GM06990 (cell line): ENCODE results near the gene PLCG2.

Experiments
- DNase-seq: peaks from one replicate; pipeline ENCODE4 v3.0.0-alpha.2; 2011; ENCODE audit not compliant: insufficient read length; ENCODE audit errors: extremely low read depth
- H3K27me3 ChIP-seq: replicated peaks from 2 replicates; pipeline ENCODE4 v1.6.0; 2011; ENCODE audit warnings: low read length; ENCODE audit not compliant: control insufficient read depth, insufficient read depth
- H3K36me3 ChIP-seq: 2 replicates; pipeline ENCODE4 v1.5.1; 2011; ENCODE audit warnings: low read length; ENCODE audit not compliant: control insufficient read depth, insufficient read depth
- H3K4me3 ChIP-seq: replicated peaks from 2 replicates; pipeline ENCODE4 v1.5.1; 2011; ENCODE audit warnings: low read depth, mild to moderate bottlenecking, control low read depth, low read length
- TF ChIP-seq, protein P1 (sequence below): IDR thresholded peaks from 2 replicates; pipeline ENCODE4 v1.5.1; 2011; ENCODE audit warnings: low read length, control low read depth, mild to moderate bottlenecking, inconsistent platforms; ENCODE audit not compliant: insufficient read depth, poor library complexity, severe bottlenecking

Gene PLCG2

DNA sequence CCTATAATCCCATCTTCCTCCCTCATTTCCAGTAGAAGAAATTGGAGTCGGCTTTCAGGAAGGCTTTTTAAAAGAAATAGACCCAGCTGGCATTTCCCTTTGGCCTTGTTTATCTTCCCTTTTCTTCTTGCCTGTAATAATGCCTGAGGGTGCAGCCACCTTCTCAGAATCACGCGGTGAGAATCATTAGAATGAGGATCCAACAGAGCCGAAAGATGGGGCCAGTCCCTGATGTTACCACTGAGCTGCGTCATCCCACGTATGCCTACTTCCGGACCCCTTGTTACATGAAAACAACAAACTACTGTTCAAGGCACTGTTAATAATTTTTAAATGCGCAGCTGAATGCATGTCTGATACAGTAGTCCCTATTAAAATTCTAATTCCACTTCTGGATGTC, 208.0 kb downstream of the PLCG2 start:
- Histone ChIP-seq H3K36me3 (no peaks in the 10 kb centered on the region), H3K4me3 (no peak overlapping the region), H3K27me3 (no peaks in the 10 kb centered on the region; the same call in 1 of the 2 replicates)
- TF ChIP-seq, protein P1, sequence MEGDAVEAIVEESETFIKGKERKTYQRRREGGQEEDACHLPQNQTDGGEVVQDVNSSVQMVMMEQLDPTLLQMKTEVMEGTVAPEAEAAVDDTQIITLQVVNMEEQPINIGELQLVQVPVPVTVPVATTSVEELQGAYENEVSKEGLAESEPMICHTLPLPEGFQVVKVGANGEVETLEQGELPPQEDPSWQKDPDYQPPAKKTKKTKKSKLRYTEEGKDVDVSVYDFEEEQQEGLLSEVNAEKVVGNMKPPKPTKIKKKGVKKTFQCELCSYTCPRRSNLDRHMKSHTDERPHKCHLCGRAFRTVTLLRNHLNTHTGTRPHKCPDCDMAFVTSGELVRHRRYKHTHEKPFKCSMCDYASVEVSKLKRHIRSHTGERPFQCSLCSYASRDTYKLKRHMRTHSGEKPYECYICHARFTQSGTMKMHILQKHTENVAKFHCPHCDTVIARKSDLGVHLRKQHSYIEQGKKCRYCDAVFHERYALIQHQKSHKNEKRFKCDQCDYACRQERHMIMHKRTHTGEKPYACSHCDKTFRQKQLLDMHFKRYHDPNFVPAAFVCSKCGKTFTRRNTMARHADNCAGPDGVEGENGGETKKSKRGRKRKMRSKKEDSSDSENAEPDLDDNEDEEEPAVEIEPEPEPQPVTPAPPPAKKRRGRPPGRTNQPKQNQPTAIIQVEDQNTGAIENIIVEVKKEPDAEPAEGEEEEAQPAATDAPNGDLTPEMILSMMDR = no peak
- DNase-seq = no peak

DNA sequence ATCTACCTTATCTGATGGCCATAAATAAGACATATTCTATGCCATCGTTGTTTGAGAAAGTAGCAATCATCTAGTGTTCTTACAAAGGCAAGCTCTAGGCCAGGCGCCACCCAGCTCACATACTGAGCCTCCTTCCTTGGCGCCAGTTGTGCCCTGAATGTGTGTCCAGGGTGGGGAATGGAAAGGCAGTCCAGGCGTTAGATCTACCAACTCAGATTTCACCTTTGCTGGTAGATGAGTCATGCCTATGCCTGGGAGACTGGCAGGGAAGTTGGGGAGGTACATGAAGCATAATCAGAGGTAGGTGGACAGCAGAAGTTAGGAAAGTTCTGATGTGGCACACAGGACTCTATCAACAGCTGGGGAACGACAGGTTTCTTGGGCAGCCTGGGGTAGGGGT, 208.6 kb downstream of the PLCG2 start:
- no peak for DNase-seq
- no peaks in the 10 kb centered on the region for H3K36me3 ChIP-seq
- H3K27me3 ChIP-seq = no peaks in the 10 kb centered on the region; the same call in 1 of the 2 replicates
- no peak overlapping the region for H3K4me3 ChIP-seq
- TF ChIP-seq, protein P1 = no peak

DNA sequence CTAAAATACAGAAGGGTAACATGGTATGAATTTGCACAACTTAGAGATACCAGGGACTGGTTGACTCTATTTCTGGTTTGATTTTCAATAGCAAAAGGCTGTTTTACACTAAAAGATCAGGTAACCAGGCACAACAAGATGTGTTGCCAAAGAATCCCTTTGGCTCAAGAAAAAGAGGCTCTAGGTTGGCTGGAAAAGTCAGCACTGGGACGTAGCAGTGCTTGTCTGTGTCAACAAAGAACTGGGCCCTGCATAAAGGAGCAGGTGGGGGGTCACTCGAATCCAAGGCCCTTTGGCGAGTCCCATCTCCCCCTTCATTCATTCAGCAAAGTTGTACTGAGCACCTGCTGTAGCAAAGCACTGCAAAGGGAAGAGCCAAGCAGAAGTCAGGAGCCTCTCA, 213.8 kb downstream of the PLCG2 start:
- H3K27me3 ChIP-seq = no peaks in the 10 kb centered on the region
- DNase-seq = no peak
- no peak overlapping the region for H3K4me3 ChIP-seq
- TF ChIP-seq, protein P1 = no peak
- H3K36me3 ChIP-seq = no peaks in the 10 kb centered on the region

DNA sequence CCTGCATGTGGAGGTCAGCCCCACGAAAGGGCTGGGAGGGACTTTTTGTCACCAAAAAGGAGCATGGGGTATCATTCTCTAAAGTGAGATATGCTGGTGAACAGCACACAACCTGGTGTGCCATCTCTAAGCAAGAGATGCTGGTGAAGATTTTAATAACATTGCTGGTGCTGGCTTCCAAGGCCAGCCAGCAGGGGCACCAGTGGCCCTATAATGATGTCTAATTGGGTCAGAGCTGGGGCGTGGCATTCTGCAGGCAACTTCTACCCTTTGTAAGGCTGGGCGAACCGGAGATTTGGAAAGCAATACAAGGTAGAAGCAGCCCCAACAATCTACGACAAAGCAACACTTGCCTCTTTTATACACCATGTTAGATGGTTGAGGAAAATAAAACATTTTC, 215.4 kb downstream of the PLCG2 start:
- TF ChIP-seq, protein P1 = peak; percentile 45
- Histone ChIP-seq H3K27me3 (no peaks in the 10 kb centered on the region), H3K36me3 (peaks cover 2% of the 10 kb centered on the region; the same call in 1 of the 2 replicates), H3K4me3 (no peak overlapping the region)
- no peak for DNase-seq

DNA sequence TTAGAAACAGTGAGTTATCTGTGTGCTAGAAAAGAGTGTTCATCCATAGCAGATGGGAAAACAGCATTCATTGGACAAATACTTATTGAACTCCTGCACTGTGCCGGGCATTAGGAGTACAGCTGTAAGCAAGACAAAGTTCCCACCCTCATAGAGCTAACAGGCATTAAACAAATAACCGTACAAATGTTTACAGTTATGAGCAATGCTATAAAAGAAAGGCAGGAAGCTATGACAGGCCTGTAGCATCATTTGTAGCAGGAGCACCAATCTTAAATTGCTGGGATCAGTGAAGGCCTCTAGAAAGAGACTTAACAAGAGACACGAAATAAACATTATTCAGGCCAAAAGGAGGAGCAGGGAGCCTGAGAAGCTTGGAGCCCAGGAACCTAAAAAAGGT, 216.6 kb downstream of the PLCG2 start:
- no peak for DNase-seq

More for the DNA sequence above, 216.6 kb downstream of the PLCG2 start:
- Histone ChIP-seq H3K36me3 (peaks cover 2% of the 10 kb centered on the region; the same call in 1 of the 2 replicates), H3K4me3 (no peak overlapping the region), H3K27me3 (no peaks in the 10 kb centered on the region)
- TF ChIP-seq, protein P1 = no peak
